ENCODE data around the gene CCDC157. TPM values are rescaled to one million over a fixed set of nuclear protein-coding genes. Genes with fewer than 3 reads are reported as not detected.

CCDC157 gene
- total RNA-seq, 6 experiments from 2014 or later: 0.54 to 2.9 (median 0.86) TPM

- H3K27me3 ChIP-seq: no peaks in the 10 kb centered on the region
- H3K4me1 ChIP-seq: peaks cover 0 to 41% (median 17%) of the 10 kb centered on the region in 4 donors
- peak in 2 of 4 donors; percentile 15 to 28 for ATAC-seq
- peaks cover 0 to 13% (median 4%) of the 10 kb centered on the region in 4 donors for H3K36me3 ChIP-seq
- WGBS (ENCODE audit: insufficient coverage, low coverage, low lambda C conversion rate, missing lambda C conversion rate): 51% methylated on average over 5 of the region's 5 CpGs
- intact Hi-C loops (cut with DNase I): no loop called here
- peak in 1 of 3 donors; percentile 31 for DNase-seq
- no peaks in the 10 kb centered on the region for H3K9me3 ChIP-seq
- H3K4me3 ChIP-seq: no peak overlapping the region
- peak overlapping the region in 1 of 3 donors; percentile 57 for H3K27ac ChIP-seq
- TF ChIP-seq, protein P1, sequence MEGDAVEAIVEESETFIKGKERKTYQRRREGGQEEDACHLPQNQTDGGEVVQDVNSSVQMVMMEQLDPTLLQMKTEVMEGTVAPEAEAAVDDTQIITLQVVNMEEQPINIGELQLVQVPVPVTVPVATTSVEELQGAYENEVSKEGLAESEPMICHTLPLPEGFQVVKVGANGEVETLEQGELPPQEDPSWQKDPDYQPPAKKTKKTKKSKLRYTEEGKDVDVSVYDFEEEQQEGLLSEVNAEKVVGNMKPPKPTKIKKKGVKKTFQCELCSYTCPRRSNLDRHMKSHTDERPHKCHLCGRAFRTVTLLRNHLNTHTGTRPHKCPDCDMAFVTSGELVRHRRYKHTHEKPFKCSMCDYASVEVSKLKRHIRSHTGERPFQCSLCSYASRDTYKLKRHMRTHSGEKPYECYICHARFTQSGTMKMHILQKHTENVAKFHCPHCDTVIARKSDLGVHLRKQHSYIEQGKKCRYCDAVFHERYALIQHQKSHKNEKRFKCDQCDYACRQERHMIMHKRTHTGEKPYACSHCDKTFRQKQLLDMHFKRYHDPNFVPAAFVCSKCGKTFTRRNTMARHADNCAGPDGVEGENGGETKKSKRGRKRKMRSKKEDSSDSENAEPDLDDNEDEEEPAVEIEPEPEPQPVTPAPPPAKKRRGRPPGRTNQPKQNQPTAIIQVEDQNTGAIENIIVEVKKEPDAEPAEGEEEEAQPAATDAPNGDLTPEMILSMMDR (IDR thresholded peaks at IDR 0.05): peak in 3 of 4 donors; percentile 21 to 30 (median 29)
- no peak for TF ChIP-seq POLR2A (IDR thresholded peaks at IDR 0.05)
Measured at GRCh38 chr22:30327864-30328345, 28.9 kb upstream of the CCDC157 start.

GRCh38 chr22:30328466-30329049 is 28.2 kb upstream of the CCDC157 start:
- TF ChIP-seq, protein P1 (IDR thresholded peaks at IDR 0.05): no peak
- no peak for TF ChIP-seq POLR2A (IDR thresholded peaks at IDR 0.05)
- Histone ChIP-seq H3K27me3 (no peaks in the 10 kb centered on the region), H3K36me3 (peaks cover 2 to 20% (median 9%) of the 10 kb centered on the region in 4 donors), H3K4me3 (no peak overlapping the region), H3K27ac (no peak overlapping the region), H3K9me3 (no peaks in the 10 kb centered on the region), H3K4me1 (peaks cover 0 to 34% (median 15%) of the 10 kb centered on the region in 4 donors)
- 100% methylated on average over 1 of the region's 3 CpGs for WGBS (ENCODE audit: insufficient coverage, low coverage, low lambda C conversion rate, missing lambda C conversion rate)
- ATAC-seq (no peak), DNase-seq (no peak)
- intact Hi-C loops (cut with DNase I): no loop called here

DNA sequence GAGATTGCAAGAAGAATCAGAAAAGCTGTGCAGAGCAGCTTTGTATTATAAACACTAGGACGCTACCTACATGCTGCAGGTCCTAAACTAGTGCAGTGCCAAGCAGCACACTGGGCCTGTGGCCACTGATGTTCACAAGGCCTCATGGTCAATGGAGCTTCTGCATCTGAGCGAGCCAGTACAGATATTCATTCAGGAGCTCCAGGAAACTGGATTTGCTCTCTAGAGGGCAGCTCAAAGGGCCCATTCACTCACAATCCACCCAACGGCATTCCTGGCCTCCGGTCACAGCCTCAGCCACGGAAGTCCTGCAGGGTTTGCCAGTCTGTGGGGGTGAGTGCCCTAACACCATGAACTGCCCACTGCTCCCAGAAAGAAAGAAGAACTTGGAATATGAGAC is 24.3 kb upstream of the CCDC157 start:
- DNase-seq: no peak
- Histone ChIP-seq H3K4me3 (no peak overlapping the region), H3K9me3 (no peaks in the 10 kb centered on the region), H3K4me1 (peaks cover 0 to 12% (median under 1%) of the 10 kb centered on the region in 4 donors), H3K27me3 (no peaks in the 10 kb centered on the region), H3K27ac (no peak overlapping the region), H3K36me3 (peaks cover 15 to 60% (median 41%) of the 10 kb centered on the region in 4 donors)
- 81% methylated on average over 3 of the region's 5 CpGs for WGBS (ENCODE audit: insufficient coverage, low coverage, low lambda C conversion rate, missing lambda C conversion rate)
- no peak for ATAC-seq
- intact Hi-C loops (cut with DNase I): no loop called here
- TF ChIP-seq POLR2A (IDR thresholded peaks at IDR 0.05): no peak
- TF ChIP-seq, protein P1 (IDR thresholded peaks at IDR 0.05): no peak

DNA sequence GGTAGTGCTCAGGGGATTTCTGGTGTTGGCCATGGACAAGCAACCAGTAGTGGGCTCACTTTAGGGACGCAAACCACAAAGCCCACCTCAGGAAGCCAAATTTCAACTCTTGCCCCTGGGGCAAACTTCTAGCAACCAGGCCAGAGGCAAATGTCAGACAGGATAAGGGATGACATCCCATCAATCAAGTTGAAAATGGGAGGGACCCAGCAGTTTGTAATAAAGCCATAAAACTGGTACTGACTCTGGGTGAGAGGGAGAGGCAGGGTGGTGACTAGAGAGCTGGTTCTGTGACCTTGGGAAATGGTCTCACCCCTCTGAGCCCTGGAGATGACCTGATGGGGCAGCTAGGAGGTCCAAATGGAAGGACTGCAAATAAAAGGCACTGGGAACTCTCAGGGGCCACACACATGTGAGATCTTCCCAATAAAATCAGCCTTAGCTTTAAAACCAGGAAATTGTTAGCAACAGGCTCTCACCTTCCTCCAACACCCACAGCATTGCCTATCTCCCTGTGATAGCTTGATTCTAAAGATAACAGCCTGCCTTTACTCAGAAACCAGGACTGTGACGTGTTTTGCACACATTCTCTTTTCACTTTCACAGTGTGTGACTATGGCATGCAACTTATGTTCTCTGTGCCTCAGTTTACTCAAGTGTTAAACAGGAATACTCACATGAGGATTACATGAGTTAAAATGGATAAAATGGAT is 23.7 kb upstream of the CCDC157 start:
- Histone ChIP-seq H3K36me3 (peaks cover 15 to 66% (median 44%) of the 10 kb centered on the region in 4 donors), H3K9me3 (no peaks in the 10 kb centered on the region), H3K4me1 (peaks cover 0 to 6% (median 0%) of the 10 kb centered on the region in 4 donors), H3K4me3 (no peak overlapping the region), H3K27ac (no peak overlapping the region), H3K27me3 (no peaks in the 10 kb centered on the region)
- intact Hi-C loops (cut with DNase I): no loop called here
- ATAC-seq (no peak), DNase-seq (no peak)
- WGBS (ENCODE audit: insufficient coverage, low coverage, low lambda C conversion rate, missing lambda C conversion rate): 92% methylated on average over 1 of the region's 2 CpGs
- TF ChIP-seq, protein P1 (IDR thresholded peaks at IDR 0.05): no peak
- no peak for TF ChIP-seq POLR2A (IDR thresholded peaks at IDR 0.05)

All from right lobe of liver (tissue), 6 donors.